ENCODE results near the gene MICALL2.

DNA sequence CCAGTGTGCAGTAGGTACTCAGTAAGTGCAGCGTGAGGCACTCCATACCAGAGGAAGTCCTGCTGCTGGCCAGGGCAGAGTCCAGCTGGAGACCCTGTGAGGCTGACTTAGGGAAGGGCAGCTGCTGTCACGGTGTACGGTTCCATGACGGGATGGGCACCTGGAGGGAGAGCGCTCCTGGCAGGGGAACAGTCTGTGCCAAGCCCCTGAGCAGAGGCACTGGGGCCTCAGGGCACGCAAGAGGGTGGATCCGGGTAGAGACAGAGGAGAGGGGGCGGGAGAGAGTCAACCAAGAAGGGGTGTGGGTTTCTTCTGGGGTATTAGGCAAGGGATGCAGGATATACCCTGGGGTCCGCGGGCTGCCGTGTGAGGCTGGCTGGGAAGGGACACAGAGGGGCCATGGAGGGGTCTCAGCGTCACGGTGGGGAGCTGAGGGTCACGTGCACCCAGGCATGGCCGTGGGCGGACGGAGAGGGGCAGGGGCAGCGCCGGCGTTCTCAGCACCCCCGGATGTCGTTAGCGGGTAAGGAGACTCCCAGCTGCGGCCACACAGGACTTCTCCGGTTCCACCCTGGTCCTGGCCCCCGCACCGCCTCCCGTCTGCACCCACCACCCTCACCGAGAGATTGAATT lies 70.5 kb downstream of the MICALL2 start:
- TF ChIP-seq, protein P1, sequence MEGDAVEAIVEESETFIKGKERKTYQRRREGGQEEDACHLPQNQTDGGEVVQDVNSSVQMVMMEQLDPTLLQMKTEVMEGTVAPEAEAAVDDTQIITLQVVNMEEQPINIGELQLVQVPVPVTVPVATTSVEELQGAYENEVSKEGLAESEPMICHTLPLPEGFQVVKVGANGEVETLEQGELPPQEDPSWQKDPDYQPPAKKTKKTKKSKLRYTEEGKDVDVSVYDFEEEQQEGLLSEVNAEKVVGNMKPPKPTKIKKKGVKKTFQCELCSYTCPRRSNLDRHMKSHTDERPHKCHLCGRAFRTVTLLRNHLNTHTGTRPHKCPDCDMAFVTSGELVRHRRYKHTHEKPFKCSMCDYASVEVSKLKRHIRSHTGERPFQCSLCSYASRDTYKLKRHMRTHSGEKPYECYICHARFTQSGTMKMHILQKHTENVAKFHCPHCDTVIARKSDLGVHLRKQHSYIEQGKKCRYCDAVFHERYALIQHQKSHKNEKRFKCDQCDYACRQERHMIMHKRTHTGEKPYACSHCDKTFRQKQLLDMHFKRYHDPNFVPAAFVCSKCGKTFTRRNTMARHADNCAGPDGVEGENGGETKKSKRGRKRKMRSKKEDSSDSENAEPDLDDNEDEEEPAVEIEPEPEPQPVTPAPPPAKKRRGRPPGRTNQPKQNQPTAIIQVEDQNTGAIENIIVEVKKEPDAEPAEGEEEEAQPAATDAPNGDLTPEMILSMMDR (IDR thresholded peaks at IDR 0.05; ENCODE audit: insufficient read depth, low read length, poor library complexity, severe bottlenecking), result no peak
- TF ChIP-seq EZH2phosphoT487 (conservative IDR thresholded peaks at IDR 0.05; ENCODE audit: low read length), result no peak
